Measurements from ENCODE around the gene PPP3CA.
A peak's percentile ranks its signal among the peaks of the same experiment; 100 is the strongest.

PPP3CA gene
- total RNA-seq: 51.1 to 68.0 (median 58.9) reads per million in 4 donors

DNA sequence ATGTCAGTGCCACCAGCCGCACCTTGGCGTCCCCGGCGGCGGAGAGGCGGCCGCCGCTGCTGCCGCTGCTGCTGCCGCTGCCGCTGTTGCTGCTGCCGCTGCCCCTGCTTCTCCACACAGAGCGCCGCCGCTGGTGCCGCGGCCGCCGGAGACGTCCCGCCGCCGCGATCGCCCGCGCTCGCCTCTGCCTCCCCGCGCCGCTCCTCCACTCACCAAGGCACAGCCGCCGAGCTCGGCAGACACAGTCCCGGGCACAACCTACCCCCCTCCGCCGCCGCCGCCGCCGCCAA is at the start of gene PPP3CA:
Gene PPP3CA, minus strand, starts transcription at position 260 of the 290 bp plus-strand sequence.
- DNase-seq: no peak

DNA sequence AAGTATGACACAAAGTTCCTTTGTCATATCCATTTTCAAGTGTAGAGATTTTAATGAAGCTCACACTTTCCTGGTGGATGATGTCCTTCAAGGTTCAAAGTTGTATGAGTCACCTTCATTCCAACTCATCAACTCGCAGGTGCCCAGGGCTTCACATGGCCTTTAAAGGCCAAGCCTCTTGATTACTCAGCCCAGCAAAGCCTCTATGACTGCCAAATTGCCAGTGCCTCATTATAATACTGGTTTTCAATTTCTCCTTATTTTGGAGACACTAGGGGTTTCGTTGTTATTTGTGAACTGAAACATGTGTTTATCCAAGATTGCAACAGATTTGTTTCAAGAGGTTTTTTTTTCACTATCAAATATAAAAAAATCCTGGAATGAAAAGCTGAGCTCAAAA is 45.9 kb upstream of the PPP3CA start:
- no peak for DNase-seq

DNA sequence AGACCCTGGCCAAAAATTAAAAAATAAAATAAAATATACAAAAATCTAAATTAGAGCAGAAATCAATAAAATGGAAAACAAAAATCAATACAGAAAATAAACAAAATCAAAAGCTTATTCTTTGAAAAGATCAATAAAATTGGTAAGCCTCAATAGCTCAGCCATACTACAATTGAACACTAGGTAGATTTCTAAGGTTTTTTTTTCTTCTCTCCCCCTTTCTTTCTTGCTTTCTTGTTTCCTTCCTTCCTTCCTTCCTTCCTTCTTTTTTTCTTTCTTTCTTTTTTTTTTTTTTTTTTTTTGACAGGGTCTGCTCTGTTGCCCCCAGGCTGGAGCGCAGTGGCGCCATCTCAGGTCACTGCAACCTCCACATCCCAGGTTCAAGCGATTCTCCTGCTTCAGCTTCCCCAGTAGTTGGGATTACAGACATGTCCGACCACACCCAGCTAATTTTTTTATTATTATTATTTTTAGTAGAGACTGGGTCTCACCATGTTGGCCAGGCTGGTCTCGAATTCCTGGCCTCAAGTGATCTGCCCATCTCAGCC is 23.4 kb upstream of the PPP3CA start:
- no peak for DNase-seq

DNA sequence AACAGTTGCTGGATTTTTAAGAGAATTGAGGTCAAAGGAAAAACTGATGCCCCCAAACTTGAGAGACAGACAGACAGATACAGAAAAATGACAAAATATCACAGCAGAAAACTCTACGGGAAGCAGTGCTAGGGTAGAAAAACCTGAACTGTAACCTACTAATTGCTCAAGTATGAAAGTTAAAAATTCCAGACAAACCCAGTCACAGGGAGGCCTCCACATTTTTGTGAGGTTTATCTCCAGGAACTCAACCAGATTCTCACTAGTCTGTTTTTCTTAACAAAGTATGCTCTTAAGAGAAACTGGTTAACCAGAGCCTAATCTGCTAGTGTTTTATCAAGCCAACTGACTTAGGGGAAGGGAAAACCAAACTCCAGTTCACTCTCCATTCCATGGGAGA is 19.9 kb upstream of the PPP3CA start:
- no peak for DNase-seq

DNA sequence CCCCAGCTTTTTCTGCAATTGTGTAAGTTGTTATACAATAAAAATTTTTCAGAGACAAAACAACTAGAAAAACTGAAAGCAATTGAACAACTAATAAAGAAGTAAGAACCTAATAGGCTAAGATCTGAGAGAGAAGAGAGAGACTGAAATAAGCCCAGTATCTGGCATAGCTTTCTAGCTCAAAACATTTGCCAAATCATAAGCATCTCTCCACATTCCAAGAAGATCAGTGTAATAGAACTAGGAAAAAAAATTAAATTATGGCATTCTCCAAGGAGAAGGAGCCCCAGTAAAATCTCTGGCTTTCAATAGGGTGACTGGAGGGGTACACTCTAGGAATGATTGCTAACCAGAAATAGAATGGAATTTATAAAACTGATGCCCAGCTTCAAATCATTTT is 19.0 kb upstream of the PPP3CA start:
- DNase-seq: no peak

DNA sequence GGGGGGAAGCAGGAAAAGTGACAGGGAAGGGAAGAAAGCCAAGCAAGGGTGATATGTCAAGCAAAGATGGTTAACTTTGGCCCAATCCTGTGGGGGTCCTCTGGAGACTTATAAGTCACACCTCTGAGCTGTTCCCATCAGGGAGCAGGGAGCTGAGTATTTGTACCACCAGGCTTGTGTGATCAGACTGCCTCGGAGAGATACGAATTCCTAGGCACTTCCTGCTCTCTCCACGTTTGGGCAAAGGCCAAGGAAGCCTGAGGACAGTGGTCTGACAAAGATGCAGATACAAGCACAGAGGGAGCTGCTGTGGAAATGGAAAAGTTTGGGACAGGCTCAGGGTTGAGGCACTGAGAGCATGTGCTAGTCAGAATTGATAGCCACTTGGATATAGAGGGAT is 10.4 kb upstream of the PPP3CA start:
- DNase-seq: no peak

DNA sequence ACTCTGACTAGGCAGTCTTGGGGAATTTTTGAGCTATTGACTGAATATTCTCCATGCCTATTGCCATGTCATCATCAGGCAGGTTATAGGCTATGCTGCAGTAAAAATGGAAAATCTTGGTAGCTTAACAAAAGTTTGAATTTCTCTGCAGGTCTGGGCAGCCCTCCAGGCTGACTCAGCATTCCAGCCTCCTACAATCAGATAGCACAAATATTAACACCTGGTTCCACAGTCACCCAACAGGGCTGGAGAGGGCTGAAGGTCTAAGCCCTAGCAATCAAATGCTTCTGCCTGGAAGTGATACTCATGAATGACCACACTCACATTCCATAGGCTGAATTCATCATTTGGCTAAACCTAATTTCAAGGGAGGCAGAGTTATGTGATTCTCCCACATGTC is 9.6 kb upstream of the PPP3CA start:
- DNase-seq: no peak

DNA sequence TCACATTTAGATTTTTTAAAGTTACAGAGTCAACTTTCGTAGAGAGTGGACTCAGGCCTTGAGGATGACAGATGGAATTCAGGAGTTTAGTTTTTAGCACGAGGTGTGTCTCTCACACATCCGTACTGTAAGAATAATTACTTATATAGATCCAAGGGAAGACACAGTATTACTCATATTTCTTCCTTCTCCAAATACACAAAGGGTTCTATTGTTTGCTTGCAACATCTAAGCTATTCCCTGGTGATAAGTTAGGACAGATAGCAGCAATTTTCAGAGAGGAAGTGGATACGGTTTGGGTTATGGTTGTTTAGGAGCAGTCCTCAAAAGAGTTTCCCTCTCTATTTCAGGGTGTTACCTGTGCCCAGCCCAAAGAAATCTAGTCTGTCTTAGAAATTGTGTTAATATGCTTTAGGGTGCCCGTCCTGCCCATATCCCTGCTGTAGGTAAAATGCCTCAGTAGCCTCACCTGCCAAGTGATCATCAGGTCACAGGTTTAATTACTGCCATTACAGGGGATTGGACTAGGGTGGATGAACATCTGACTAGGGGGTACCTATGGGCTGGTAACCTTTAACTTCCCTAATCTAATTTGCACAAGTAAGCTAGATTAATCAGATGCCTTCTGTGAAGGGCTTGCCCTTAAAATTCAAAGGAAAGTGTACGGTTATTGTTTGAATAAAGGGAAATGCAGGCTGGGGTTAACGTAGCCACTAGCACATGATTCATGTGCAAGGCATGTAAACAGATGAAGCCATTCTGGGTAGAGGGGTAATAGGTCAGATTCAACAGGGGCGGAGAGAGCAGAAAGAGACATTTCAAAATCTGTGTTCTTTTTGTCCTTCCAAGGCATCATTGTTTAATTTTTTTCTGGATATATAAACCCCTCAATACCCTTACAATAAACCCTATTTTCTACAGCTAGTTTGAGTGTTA is 8.7 kb upstream of the PPP3CA start:
- no peak for DNase-seq

DNA sequence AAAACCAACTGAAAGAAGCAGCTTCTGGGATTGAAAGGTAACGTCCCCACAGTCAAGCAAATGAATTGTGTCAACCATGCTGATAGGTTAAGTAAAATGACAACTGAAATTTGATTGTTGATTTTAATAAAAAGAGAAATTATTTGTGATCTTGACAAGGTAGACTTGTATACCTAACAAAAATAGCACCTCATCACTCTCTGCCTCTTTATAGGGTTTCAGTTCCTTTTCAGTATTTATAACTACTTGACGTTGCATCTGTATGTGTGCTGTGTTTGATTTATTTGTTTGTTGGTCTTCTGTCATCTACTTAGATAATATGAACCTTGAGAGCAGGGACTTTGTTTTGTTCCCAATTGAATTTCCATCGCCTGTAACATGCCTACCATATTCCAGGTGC is 7.9 kb upstream of the PPP3CA start:
- DNase-seq: no peak

DNA sequence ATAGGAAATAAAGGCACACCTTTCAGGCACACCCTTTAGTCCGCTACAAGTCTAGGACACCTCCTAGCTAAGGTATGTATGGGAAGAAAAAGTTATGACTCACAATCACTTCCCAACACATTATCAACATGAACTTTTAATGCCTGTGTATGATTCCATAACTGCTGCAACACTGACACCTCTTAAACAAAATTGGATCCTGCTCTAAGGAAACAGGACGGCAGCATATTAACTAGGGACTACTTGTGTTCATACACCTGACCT is 2.4 kb upstream of the PPP3CA start:
- no peak for DNase-seq

DNA sequence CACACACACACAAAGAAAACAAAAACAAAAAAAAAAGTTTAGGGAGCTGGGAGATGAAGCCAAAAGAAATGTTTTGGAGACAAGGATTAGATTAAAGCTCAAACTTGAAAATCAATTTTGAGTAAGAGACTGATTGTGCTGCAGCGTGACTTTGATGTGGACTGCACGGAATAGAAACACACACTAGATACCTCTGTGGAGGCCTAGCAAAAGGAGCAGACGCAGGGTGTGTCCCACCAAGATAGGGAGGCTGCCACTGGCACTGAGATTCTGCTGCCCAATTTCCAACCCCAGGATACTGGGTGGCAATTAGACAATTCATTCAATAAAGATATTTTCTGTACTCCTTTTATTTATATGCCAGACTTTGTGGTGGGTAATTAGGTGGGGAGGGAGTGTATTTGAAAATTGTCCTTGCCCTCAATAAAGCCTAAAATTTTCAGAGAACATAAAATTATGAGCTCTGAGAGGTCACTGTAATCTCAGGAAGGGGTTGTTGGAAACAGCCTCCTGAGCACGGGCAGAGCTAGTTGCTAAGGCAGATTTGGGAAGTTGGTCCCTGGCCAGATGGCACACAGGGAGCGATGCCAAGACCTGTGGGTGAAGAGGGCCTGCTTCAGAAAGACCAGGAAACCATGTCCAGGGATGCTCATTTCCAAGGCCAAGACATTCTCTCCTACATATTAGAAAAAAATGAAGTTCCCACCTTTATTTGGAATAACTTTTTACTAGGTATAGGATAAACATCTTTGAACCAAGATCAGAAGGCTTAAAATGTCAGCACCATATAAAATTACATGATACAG is 1.9 kb upstream of the PPP3CA start:
- no peak for DNase-seq

DNA sequence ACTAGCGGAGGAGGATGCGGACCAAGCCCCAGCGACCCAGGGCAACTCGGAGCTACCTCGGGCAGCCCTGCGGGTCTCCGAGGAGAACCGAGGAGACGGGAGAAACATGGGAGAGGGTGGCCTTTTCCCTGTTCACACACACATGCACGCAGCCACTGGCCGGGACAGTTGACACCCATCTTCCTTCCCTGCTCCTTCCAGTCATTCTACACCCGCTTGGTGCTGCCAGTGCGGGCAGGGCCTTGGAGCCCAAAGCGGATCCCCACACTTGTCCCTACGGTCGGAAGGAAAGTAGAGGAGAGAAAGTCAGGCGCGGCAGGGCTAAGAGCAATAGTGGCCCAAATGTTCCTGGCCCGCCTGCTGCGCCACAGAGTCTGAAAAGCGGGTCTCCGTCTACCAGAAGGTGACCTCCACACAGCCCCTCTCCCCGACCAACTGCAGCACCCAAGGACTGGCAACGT is 1.1 kb upstream of the PPP3CA start:
- no peak for DNase-seq

DNA sequence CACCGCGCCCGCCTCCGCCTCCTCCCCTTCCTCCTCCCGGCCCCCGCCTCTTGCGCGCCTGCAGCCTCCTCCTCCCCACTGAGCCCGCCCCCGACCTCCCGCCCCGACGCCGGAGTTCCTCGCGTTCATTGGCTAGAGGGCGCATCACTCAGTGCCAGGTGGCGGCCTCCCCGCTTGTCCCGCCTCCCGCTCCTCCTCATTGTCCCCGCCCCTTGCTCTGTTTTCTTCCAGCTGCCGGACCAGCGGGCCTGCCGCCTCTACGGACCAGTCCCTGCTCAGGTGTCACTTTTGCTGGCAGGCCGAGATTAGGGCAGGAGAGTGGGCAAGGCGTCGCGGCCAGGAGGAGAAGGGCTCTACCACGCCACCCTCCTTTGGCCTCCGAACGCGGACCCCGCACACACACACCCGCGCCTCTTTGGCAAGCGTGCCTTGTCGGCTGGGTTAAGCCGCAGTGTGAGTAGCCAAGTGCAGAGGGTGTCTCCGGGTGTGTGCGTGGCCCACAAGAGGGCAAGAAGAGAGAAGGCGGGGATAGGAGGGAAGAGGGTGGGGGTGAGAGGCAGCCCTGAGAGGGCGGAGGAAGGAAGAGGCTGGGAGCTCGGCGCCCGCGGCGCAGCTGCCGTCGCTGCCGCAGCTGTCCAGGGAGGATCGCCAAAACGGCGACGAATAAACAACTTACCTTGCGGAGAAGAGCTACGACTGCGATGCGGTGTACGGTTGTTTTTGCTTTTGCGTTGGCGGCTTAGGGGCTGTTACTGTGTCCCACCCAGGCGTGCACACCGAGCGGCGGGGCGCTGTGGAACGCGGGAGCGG is 436 bp upstream of the PPP3CA start:
- peak; percentile 97 to 99 (median 99) for DNase-seq

DNA sequence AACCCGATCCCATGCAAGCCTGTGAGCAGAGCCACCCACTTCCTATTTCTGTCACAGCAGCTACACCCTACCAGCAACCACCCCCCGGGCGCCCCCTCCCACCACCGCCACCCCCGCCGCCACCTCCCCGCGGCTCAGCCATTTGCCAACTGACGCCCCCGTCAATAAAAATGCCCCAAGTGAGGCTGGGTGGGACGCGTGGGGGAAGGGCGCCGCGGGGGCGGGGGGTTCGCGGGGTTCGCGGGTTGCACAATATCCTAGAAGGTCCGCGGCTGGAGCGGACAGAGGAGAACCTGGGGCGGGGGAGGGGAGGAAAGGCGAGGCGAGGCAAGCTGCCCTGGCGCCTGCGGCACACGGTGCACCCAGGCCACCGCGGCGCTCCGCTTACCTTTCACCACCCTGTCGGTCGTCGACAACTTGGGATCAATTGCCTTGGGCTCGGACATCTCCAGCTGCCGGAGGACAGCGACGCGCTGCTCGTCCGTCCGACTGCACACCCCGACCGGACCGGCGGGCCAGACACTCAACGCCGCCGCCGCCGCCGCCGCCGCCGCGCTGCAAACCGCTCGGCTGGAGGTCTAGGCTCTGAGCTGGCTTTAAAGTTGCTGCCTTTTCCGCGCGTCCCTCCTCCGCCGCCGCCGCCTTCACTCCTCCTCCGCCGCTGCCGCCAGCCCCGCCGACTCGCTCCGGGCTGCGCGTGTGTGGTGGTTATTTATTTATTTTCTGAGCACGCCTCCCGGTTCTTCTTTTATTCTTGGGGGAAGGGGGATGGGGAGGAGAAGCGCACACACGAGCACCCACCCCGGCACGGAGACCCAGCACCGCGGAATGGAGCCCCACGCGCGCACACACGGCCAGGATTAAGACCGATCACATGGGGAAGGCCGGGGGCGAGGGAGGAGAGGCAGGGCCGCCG is 717 bp downstream of the PPP3CA start:
- peak; percentile 41 to 61 (median 53) for DNase-seq

DNA sequence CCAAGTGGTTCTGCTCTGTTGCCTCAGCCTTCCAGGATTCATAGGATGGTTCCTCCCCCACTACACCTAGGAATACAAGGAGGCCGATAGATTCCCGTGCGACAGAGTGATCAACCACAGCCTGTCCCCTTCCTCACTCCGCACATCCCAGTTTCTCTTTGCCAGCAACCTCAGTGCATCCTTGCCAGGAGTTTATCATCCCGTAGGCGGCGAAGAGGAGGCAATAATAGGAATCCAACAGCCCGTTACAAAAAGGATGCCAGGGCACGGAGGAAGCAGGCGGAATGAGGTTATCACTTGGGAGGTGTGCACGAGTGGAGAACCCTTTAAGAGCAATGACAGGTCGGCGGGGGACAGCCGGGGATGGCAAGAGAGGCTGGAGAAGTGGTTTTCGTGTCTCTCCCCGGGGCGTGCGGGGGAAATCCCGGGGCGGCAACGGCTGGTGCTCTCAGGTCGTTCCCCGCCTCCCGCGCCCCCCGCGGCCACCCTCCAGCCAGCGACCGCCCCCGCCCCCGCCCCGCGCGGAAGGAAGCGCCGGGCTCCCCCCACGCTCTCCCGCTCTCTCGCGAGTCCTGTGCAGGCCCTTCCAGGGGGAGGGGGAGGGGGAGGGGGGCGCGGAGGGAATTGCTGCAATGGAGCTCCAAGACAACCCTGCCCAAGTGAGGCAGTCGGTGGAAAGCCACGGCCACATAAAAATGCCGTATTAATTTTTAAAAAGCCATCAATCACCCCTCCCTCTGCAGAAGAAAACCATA is 1.6 kb downstream of the PPP3CA start:
- DNase-seq: peak; percentile 46 to 72 (median 63)

DNA sequence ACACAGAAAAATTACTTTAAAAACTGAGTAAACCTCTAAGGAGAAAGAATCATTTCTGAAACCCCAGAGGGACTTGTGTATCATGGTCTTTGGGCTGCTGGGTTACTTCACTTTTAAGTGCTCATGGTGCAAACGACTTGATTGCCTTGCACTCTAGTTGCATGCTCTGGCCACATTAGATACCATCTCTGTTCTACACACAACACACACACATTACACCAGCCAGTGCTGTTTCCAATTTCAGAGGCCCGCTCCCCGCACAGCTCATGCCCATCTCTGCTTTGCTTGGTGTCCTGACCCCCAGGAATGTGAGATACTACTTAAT is 2.1 kb downstream of the PPP3CA start:
- peak in 1 of 5 donors; percentile 28 for DNase-seq

DNA sequence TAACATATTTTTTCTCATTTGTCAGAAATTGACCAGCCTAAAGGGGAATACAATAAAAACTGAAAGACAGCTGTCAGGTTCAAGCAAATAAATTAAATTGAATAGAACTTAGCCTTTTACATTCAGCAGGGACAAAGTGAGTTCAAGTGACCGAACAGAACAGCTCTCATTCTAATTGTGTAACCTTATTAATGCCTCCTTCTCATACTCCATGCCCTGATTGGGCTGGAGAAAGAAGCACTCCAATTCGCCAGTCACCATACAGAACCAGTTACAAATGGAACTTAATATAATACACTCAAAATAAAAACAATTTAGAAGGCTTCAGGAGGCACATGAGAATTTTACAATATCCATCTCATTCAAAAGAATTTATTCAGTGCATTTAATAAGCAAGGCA is 8.0 kb downstream of the PPP3CA start:
- DNase-seq: no peak

DNA sequence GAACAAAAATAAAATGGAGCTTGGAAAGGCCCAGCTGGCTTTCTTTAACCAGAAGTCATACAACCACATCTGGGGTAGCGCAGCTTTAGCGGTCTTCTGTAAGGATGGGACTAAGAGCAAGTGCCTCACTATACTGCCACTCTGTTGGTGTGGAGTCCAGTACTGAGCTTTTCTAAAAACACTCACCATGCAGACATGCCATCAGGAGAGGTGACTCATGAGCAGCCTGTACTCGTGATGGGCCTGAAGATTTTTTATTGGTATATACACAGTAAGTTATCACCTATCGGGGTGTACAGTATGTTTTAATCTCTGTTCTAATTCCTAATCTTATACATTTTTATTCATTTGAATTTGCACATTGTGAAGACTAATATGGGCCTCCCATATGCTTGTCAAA is 9.6 kb downstream of the PPP3CA start:
- DNase-seq: no peak

DNA sequence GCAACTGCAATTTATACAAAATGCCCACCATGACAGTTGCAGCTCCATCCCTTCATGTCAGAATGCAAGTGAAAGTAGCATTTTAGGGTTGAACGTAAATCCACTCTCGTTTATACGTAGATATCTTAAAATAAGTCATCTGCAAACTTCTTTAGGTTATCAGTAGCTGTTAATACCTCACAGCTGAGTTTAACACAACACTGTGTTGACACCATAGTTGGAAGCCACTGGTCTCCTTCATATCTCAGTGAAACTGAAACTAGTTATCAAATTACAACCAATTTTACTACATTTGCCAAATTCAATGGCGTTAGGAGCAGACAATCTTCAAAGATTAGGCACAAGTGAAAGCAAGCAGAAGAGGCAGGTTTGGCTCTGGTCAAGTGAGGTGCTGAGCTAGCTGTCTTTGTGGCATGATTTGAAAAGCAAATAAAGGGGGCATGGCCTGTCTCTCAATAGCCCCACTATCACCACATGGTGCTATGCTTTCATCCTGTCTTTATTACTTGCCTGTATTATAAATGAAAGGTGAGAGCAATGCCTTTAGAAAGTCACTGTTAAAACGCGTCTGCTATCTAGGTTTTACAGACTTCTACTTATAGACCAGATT is 12.3 kb downstream of the PPP3CA start:
- peak in 1 of 5 donors; percentile 26 for DNase-seq

DNA sequence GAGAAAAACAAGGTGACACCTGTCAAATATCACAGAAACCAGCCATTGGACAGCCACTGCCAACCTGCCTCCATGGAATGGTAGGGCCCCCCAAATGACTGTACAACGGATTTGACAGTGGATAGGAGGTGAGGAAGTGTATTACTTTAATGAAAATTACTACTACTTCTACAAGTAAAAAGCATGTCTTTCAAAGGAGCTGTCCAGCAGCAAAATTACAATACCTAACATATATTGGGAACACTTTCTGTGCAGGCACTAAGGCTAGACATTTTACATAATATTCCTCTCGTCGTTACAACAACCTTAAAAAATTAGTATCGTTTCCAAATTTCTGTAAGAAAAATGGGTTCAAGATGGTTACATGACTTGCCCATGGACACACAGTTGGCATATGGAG is 14.9 kb downstream of the PPP3CA start:
- DNase-seq: no peak

DNA sequence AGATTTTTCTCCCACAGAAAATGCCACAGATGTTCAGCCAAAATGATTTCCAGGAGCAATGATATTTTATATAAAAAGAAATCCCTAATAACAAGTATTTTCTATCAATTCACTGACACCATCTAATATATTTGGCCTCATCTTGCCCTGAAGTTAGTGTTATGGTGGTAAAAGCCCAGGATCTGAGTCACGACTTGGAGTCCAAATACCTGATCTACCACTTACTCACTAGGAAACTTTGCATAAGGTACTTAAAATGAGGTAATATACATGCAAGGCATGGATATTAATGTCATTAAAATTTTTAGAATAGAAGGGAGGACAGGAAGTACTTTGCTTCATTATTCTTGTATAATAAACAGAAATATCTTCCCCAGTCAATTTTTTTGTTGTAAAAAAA is 16.3 kb downstream of the PPP3CA start:
- no peak for DNase-seq
